HL-60 (cell line): ENCODE results near the gene GBX1.

Source experiments
- POLR2AphosphoS5 ChIP-seq: IDR thresholded peaks from 2 replicates; pipeline ENCODE4 v1.6.1; 2012; ENCODE audit warnings: low read depth
- REST ChIP-seq: IDR thresholded peaks from 2 replicates; pipeline ENCODE4 v1.6.1; 2012; ENCODE audit warnings: low read depth; ENCODE audit not compliant: insufficient replicate concordance
- TF ChIP-seq, protein P1 (sequence below): IDR thresholded peaks from one replicate; pipeline ENCODE4 v1.5.1; 2011; ENCODE audit warnings: low read length, control low read depth, inconsistent platforms; ENCODE audit not compliant: insufficient read depth

DNA sequence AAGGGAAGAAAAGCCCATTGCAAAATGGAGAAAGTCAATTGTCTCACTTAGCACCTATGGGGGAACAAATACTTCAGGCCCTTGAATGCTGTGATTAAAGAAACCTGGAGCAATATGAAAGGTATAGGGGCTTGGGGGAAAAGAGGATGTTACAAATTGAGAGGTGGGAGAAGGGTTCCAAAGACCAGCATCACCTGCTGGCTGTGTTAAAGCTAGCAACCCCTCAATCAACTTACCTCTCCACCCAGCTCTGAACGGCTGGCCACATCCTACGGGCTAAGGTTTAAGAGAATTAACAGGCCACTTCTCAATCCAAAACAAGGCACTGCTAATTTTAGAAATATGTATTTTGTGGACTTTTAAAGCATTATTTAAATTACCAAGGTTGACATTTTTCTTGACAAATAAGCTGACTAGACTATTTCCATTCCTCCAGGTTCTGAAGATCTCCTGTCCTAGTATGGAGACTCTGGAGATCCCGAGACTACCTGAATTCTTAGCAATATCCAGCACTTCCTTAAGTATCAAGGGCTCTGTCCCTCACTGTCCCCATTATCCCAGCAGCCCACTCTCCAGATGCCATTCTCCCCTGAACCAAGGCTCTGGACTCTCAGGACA is 43.8 kb upstream of the GBX1 start:
- TF ChIP-seq, protein P1, sequence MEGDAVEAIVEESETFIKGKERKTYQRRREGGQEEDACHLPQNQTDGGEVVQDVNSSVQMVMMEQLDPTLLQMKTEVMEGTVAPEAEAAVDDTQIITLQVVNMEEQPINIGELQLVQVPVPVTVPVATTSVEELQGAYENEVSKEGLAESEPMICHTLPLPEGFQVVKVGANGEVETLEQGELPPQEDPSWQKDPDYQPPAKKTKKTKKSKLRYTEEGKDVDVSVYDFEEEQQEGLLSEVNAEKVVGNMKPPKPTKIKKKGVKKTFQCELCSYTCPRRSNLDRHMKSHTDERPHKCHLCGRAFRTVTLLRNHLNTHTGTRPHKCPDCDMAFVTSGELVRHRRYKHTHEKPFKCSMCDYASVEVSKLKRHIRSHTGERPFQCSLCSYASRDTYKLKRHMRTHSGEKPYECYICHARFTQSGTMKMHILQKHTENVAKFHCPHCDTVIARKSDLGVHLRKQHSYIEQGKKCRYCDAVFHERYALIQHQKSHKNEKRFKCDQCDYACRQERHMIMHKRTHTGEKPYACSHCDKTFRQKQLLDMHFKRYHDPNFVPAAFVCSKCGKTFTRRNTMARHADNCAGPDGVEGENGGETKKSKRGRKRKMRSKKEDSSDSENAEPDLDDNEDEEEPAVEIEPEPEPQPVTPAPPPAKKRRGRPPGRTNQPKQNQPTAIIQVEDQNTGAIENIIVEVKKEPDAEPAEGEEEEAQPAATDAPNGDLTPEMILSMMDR = no peak
- TF ChIP-seq POLR2AphosphoS5 (no peak), REST (no peak)
